HEK293 (cell line): Measurements from ENCODE around the gene PIGN.

Experiments used
- CTCF ChIA-PET: fragments of 350-600 bp; formaldehyde crosslinking; extraction: SDS; loops from one replicate; lab custom pipeline; 2021; ENCODE audit warnings: antibody characterized with exemption; lab: Yijun Ruan, JAX
- POLR2A ChIA-PET: fragments of 300-600 bp; formaldehyde crosslinking; extraction: SDS; loops from one replicate; lab custom pipeline; 2020; ENCODE audit warnings: antibody characterized with exemption, inconsistent platforms; lab: Yijun Ruan, JAX
- H3K27ac ChIP-seq: fragments of 200-500 bp; sonication (Bioruptor generic); 2 replicates; pipeline ENCODE4 v1.5.1; 2014; ENCODE audit warnings: low read depth, low read length, control low read depth, inconsistent platforms; ENCODE audit errors: extremely low read depth
- H3K36me3 ChIP-seq, 2 experiments: fragments of 200-500 bp in 1 of 2; sonication (Bioruptor generic) in 1 of 2; 1 replicate in 1 of 2; 2 replicates in 1 of 2; pipeline ENCODE4 v1.5.1; 2014 to 2017; ENCODE audit warnings: inconsistent platforms in 2 of 2, low read length in 2 of 2; ENCODE audit not compliant: control insufficient read depth in 2 of 2, insufficient read depth in 1 of 2
- H3K4me1 ChIP-seq: fragments of 200-500 bp; sonication (Bioruptor generic); 2 replicates; pipeline ENCODE4 v1.5.1; 2014; ENCODE audit warnings: mild to moderate bottlenecking, low read length, inconsistent platforms; ENCODE audit not compliant: control insufficient read depth, insufficient read depth
- H3K4me3 ChIP-seq: 2 replicates; pipeline ENCODE4 v1.5.1; 2011; ENCODE audit warnings: low read depth, mild to moderate bottlenecking, control low read depth, low read length, moderate library complexity
- H3K9me3 ChIP-seq: fragments of 200-500 bp; sonication (Bioruptor generic); 2 replicates; pipeline ENCODE4 v1.5.1; 2014; ENCODE audit warnings: low read depth, low read length, inconsistent platforms; ENCODE audit not compliant: control insufficient read depth, insufficient read depth
- EGR2 ChIP-seq: fragments of 450-650 bp; formaldehyde crosslinking; IDR thresholded peaks from 2 replicates; pipeline ENCODE4 v1.5.1; 2016; ENCODE audit warnings: low read depth, missing biosample characterization, missing genetic modification characterization
- FEZF1 ChIP-seq: fragments of 450-650 bp; formaldehyde crosslinking; IDR thresholded peaks from 2 replicates; pipeline ENCODE4 v1.5.1; 2016; ENCODE audit warnings: missing biosample characterization, missing genetic modification characterization
- KLF17 ChIP-seq: fragments of 450-650 bp; formaldehyde crosslinking; IDR thresholded peaks from 2 replicates; pipeline ENCODE4 v1.5.1; 2016; ENCODE audit warnings: missing biosample characterization, missing genetic modification characterization
- REPIN1 ChIP-seq: fragments of 450-650 bp; formaldehyde crosslinking; IDR thresholded peaks from 2 replicates; pipeline ENCODE4 v1.5.1; 2017; ENCODE audit warnings: missing biosample characterization, missing genetic modification characterization, low read depth
- SCRT2 ChIP-seq: fragments of 450-650 bp; formaldehyde crosslinking; IDR thresholded peaks from 2 replicates; pipeline ENCODE4 v1.5.1; 2016; ENCODE audit warnings: missing biosample characterization, missing genetic modification characterization
- ZBTB10 ChIP-seq: fragments of 450-650 bp; formaldehyde crosslinking; IDR thresholded peaks from 2 replicates; pipeline ENCODE4 v1.5.1; 2016; ENCODE audit warnings: missing biosample characterization, missing genetic modification characterization
- ZBTB21 ChIP-seq: fragments of 450-650 bp; formaldehyde crosslinking; IDR thresholded peaks from 2 replicates; pipeline ENCODE4 v1.5.1; 2017; ENCODE audit warnings: missing biosample characterization, missing genetic modification characterization
- ZBTB49 ChIP-seq: fragments of 450-650 bp; formaldehyde crosslinking; IDR thresholded peaks from 2 replicates; pipeline ENCODE4 v1.5.1; 2016; ENCODE audit warnings: missing biosample characterization, missing genetic modification characterization, low read depth
- ZFP41 ChIP-seq: fragments of 450-650 bp; formaldehyde crosslinking; IDR thresholded peaks from 2 replicates; pipeline ENCODE4 v1.5.1; 2016; ENCODE audit warnings: missing biosample characterization, missing genetic modification characterization, borderline replicate concordance
- ZNF10 ChIP-seq: fragments of 450-650 bp; formaldehyde crosslinking; IDR thresholded peaks from 2 replicates; pipeline ENCODE4 v1.5.1; 2017; ENCODE audit warnings: missing biosample characterization, missing genetic modification characterization
- ZNF138 ChIP-seq: fragments of 450-650 bp; formaldehyde crosslinking; IDR thresholded peaks from 2 replicates; pipeline ENCODE4 v1.5.1; 2016; ENCODE audit warnings: missing biosample characterization, missing genetic modification characterization, borderline replicate concordance
- ZNF18 ChIP-seq: fragments of 450-650 bp; formaldehyde crosslinking; IDR thresholded peaks from 2 replicates; pipeline ENCODE4 v1.5.1; 2016; ENCODE audit warnings: missing biosample characterization, missing genetic modification characterization
- ZNF19 ChIP-seq: fragments of 450-650 bp; formaldehyde crosslinking; IDR thresholded peaks from 2 replicates; pipeline ENCODE4; 2016; ENCODE audit warnings: missing biosample characterization, missing genetic modification characterization, low read depth
- ZNF280C ChIP-seq: fragments of 450-650 bp; formaldehyde crosslinking; IDR thresholded peaks from 2 replicates; pipeline ENCODE4 v1.5.1; 2016; ENCODE audit warnings: missing biosample characterization, missing genetic modification characterization
- ZNF341 ChIP-seq: fragments of 450-650 bp; formaldehyde crosslinking; IDR thresholded peaks from 2 replicates; pipeline ENCODE4; 2016; ENCODE audit warnings: low read depth, missing biosample characterization, missing genetic modification characterization
- ZNF391 ChIP-seq: fragments of 450-650 bp; formaldehyde crosslinking; IDR thresholded peaks from 2 replicates; pipeline ENCODE4 v1.5.1; 2016; ENCODE audit warnings: low read depth, missing biosample characterization, missing genetic modification characterization, borderline replicate concordance
- ZNF529 ChIP-seq: fragments of 450-650 bp; formaldehyde crosslinking; IDR thresholded peaks from 2 replicates; pipeline ENCODE4 v1.5.1; 2017; ENCODE audit warnings: missing genetic modification characterization, missing biosample characterization; ENCODE audit not compliant: insufficient replicate concordance
- ZNF548 ChIP-seq: fragments of 450-650 bp; formaldehyde crosslinking; IDR thresholded peaks from 2 replicates; pipeline ENCODE4 v1.5.1; 2016; ENCODE audit warnings: missing biosample characterization, missing genetic modification characterization
- ZNF621 ChIP-seq: fragments of 450-650 bp; formaldehyde crosslinking; IDR thresholded peaks from 2 replicates; pipeline ENCODE4 v1.5.1; 2017; ENCODE audit warnings: missing biosample characterization, missing genetic modification characterization
- ZNF677 ChIP-seq: fragments of 450-650 bp; IDR thresholded peaks from 2 replicates; pipeline ENCODE4 v1.5.0; 2018; ENCODE audit warnings: missing biosample characterization, mild to moderate bottlenecking, missing genetic modification characterization, moderate library complexity
- ZNF704 ChIP-seq: fragments of 450-650 bp; formaldehyde crosslinking; IDR thresholded peaks from 2 replicates; pipeline ENCODE4 v1.5.1; 2016; ENCODE audit warnings: missing biosample characterization, missing genetic modification characterization

PIGN gene

GRCh38 chr18:62186774-62187542, at the start of gene PIGN, which contains the start of gene RELCH (continued):
- no peak for TF ChIP-seq ZNF280C
- TF ChIP-seq ZBTB10 (tag by site-specific recombination), result peak; percentile 93
- no peak for TF ChIP-seq ZNF138 (tag by site-specific recombination)
- TF ChIP-seq ZNF677 (tag by site-specific recombination), result no peak
- TF ChIP-seq ZBTB21, result no peak
- TF ChIP-seq EGR2 (tag by site-specific recombination), result peak; percentile 17; the same call in 1 of the 2 replicates

- TF ChIP-seq ZNF704 (tag by site-specific recombination) (no peak), ZNF341 (tag by site-specific recombination) (no peak), REPIN1 (no peak), ZNF18 (tag by site-specific recombination) (no peak), FEZF1 (tag by site-specific recombination) (no peak), ZNF621 (tag by site-specific recombination) (no peak), ZNF391 (tag by site-specific recombination) (no peak), SCRT2 (tag by site-specific recombination) (no peak), ZNF19 (tag by site-specific recombination) (no peak), ZFP41 (tag by site-specific recombination) (no peak), ZNF10 (no peak), KLF17 (tag by site-specific recombination) (no peak), ZBTB49 (no peak), ZNF548 (tag by site-specific recombination) (no peak), ZNF529 (tag by site-specific recombination) (no peak)
- H3K9me3 ChIP-seq, result no peaks in the 10 kb centered on the region
- POLR2A ChIA-PET, result interaction anchor here (0.6 kb wide), 1 partner anchor 50 kb away, joined by 4 read pairs; no protein-coding TSS in a partner anchor
- H3K4me3 ChIP-seq, result no peak overlapping the region
- H3K27ac ChIP-seq, result no peak overlapping the region
- CTCF ChIA-PET, result interaction anchor here (0.8 kb wide), 1 partner anchor 914 kb away, joined by 3 read pairs; no protein-coding TSS in a partner anchor
- no peaks in the 10 kb centered on the region for H3K4me1 ChIP-seq
- H3K36me3 ChIP-seq, result peaks cover 25 to 46% of the 10 kb centered on the region in 2 experiments
These were observed 49.4 kb upstream of the PIGN start for GRCh38 chr18:62236252-62236651.
